ENCODE data around the gene ANKRD42.

DNA sequence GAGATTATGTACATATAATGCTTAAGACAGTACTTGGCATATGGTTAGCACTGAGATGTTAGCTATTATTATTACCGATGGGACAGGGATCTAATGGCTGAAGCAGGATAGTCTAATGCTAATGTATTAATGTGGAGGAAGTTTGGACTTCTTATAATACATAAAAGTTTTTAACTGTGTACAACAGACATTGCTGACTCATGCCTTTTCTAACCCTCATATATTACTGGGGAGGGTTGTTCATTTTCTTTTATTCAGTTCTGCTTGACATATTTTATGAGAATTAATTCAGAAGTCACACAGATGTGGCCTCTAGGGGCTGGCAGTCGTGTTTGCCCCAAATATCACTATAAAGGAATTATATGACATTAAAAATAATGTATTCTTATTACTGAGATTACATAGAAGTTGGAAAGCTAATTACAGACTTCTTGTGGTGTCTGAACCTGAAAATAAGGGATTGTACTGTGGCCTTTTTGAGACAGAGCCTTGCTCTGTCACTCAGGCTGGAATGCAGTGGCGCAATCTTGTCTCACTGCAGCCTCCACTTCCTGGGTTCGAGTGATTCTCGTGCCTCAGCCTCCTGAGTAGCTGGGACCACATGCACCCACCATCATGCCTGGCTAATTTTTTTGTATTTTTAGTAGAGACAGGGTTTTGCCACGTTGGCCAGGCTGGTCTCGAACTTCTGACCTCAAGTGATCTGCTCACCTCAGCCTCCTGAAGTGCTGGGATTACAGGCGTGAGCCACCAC is 82.6 kb downstream of the ANKRD42 start:
- no peak for TF ChIP-seq POLR2A (IDR thresholded peaks at IDR 0.05)
- no peak for TF ChIP-seq CTCF (IDR thresholded peaks at IDR 0.05)

Measured in right lobe of liver (tissue), 4 donors.